CD4-positive, CD25-positive, alpha-beta regulatory T cell (primary cell): Measurements from ENCODE around the gene PDGFC. TPM values are rescaled to one million over a fixed set of nuclear protein-coding genes. Genes with fewer than 3 reads are reported as not detected.

Experiments
- ATAC-seq, 2 donors: fragments of 150-1000 bp; cut with Tn5 transposase; one replicate each; pipeline ENCODE4 v1.10.0; 2021; ENCODE audit warnings: low read depth in 2 of 2, moderate number of reproducible peaks in 2 of 2, moderate library complexity in 1 of 2
- DNase-seq, 3 donors: peaks; one replicate each; pipeline versions ENCODE4 v3.0.0 to v3.0.0-alpha.2; 2012 to 2022; ENCODE audit warnings: mixed read lengths in 1 of 3
- H3K27ac ChIP-seq: one replicate; pipeline ENCODE4 v1.7.0; 2013; ENCODE audit warnings: mild to moderate bottlenecking, low read length; ENCODE audit not compliant: insufficient read depth, poor library complexity, severe bottlenecking
- H3K27me3 ChIP-seq: one replicate; pipeline ENCODE4 v1.7.0; 2013; ENCODE audit warnings: low read length; ENCODE audit not compliant: control insufficient read depth, insufficient read depth
- H3K36me3 ChIP-seq: one replicate; pipeline ENCODE4 v1.7.0; 2013; ENCODE audit warnings: mild to moderate bottlenecking, low read length, moderate library complexity; ENCODE audit not compliant: control insufficient read depth, insufficient read depth
- H3K4me1 ChIP-seq: 2 replicates; pipeline ENCODE4 v1.7.0; 2013; ENCODE audit warnings: mild to moderate bottlenecking, low read length; ENCODE audit not compliant: insufficient read depth, control insufficient read depth, poor library complexity, severe bottlenecking
- H3K4me3 ChIP-seq: one replicate; pipeline ENCODE4 v1.7.0; 2013; ENCODE audit warnings: low read depth, mild to moderate bottlenecking, low read length, moderate library complexity
- H3K9me3 ChIP-seq, 2 experiments: 1 replicate in 1 of 2; 2 replicates in 1 of 2; pipeline ENCODE4 v1.7.0; 2013; ENCODE audit warnings: low read length in 2 of 2, mild to moderate bottlenecking in 1 of 2, moderate library complexity in 1 of 2; ENCODE audit not compliant: control insufficient read depth in 2 of 2
- H3K27ac Mint-ChIP-seq, 3 donors: one replicate each; pipeline ENCODE4 v1.8.0; 2020 to 2022; ENCODE audit warnings: mild to moderate bottlenecking in 3 of 3, mixed read lengths in 3 of 3, moderate library complexity in 2 of 3
- H3K27me3 Mint-ChIP-seq: one replicate; pipeline ENCODE4 v1.8.0; 2022; ENCODE audit warnings: mild to moderate bottlenecking, mixed read lengths
- H3K36me3 Mint-ChIP-seq: one replicate; pipeline ENCODE4 v1.8.0; 2020; ENCODE audit warnings: mixed read lengths
- H3K4me1 Mint-ChIP-seq, 4 donors: one replicate each; pipeline ENCODE4 v1.8.0; 2020 to 2022; ENCODE audit warnings: mixed read lengths in 4 of 4, mild to moderate bottlenecking in 1 of 4
- H3K4me3 Mint-ChIP-seq, 4 donors: one replicate each; pipeline ENCODE4 v1.8.0; 2020 to 2022; ENCODE audit warnings: mild to moderate bottlenecking in 4 of 4, mixed read lengths in 4 of 4, moderate library complexity in 3 of 4
- H3K9me3 Mint-ChIP-seq, 7 donors: one replicate each; pipeline ENCODE4 v1.8.0; 2020 to 2022; ENCODE audit warnings: mixed read lengths in 7 of 7, mild to moderate bottlenecking in 3 of 7, moderate library complexity in 2 of 7
- polyA plus RNA-seq, 4 donors: library from polyadenylated mRNA; unstranded; fragments of 300-500 nt; fragmentation: Illumina TruSeq; gene quantifications; one replicate each; pipeline ENCODE4 v1.2.3, GENCODE V29; 2021
- total RNA-seq: library from RNA; stranded (reverse); gene quantifications from one replicate; pipeline ENCODE4 v1.2.3, GENCODE V29; 2022

Gene PDGFC
- total and polyA plus RNA-seq, 5 donors from 2014 or later: 0.62 TPM; not detected in 4

- no peaks in the 10 kb centered on the region for H3K27me3 Mint-ChIP-seq
- H3K4me1 ChIP-seq: no peaks in the 10 kb centered on the region
These were observed 75.1 kb downstream of the PDGFC start for GRCh38 chr4:156896527-156896926.

GRCh38 chr4:156894234-156894633, 77.4 kb downstream of the PDGFC start:
- no peaks in the 10 kb centered on the region for H3K9me3 ChIP-seq
- H3K4me1 Mint-ChIP-seq: no peaks in the 10 kb centered on the region
- H3K36me3 Mint-ChIP-seq: no peaks in the 10 kb centered on the region
- ATAC-seq: no peak
- H3K4me1 ChIP-seq: no peaks in the 10 kb centered on the region
- DNase-seq: no peak
- no peak overlapping the region for H3K27ac ChIP-seq
- H3K27me3 ChIP-seq: no peaks in the 10 kb centered on the region
- no peaks in the 10 kb centered on the region for H3K27me3 Mint-ChIP-seq
- no peaks in the 10 kb centered on the region for H3K36me3 ChIP-seq
- H3K4me3 Mint-ChIP-seq: no peak overlapping the region
- no peak overlapping the region for H3K27ac Mint-ChIP-seq
- H3K4me3 ChIP-seq: no peak overlapping the region
- peaks cover 0 to 16% (median 3%) of the 10 kb centered on the region in 7 donors for H3K9me3 Mint-ChIP-seq

More at GRCh38 chr4:156896527-156896926, 75.1 kb downstream of the PDGFC start:
- Mint-ChIP-seq H3K36me3 (no peaks in the 10 kb centered on the region), H3K9me3 (peaks cover 0 to 16% (median 2%) of the 10 kb centered on the region in 7 donors), H3K27ac (no peak overlapping the region), H3K4me3 (no peak overlapping the region), H3K4me1 (no peaks in the 10 kb centered on the region)
- Histone ChIP-seq H3K27me3 (no peaks in the 10 kb centered on the region), H3K4me3 (no peak overlapping the region), H3K36me3 (no peaks in the 10 kb centered on the region), H3K9me3 (no peaks in the 10 kb centered on the region), H3K27ac (no peak overlapping the region)
- ATAC-seq (no peak), DNase-seq (no peak)

- H3K27me3 Mint-ChIP-seq: no peaks in the 10 kb centered on the region
- ATAC-seq (no peak), DNase-seq (no peak)
- no peaks in the 10 kb centered on the region for H3K36me3 Mint-ChIP-seq
- H3K4me1 Mint-ChIP-seq: no peaks in the 10 kb centered on the region
- Histone ChIP-seq H3K9me3 (no peaks in the 10 kb centered on the region), H3K4me3 (no peak overlapping the region), H3K27me3 (no peaks in the 10 kb centered on the region), H3K36me3 (no peaks in the 10 kb centered on the region), H3K4me1 (no peaks in the 10 kb centered on the region), H3K27ac (no peak overlapping the region)
- no peak overlapping the region for H3K27ac Mint-ChIP-seq
- H3K9me3 Mint-ChIP-seq: peaks cover 0 to 10% (median 3%) of the 10 kb centered on the region in 7 donors
- H3K4me3 Mint-ChIP-seq: no peak overlapping the region
These were observed 78.8 kb downstream of the PDGFC start for GRCh38 chr4:156892805-156893204.

GRCh38 chr4:156889616-156890594, 81.7 kb downstream of the PDGFC start:
- no peaks in the 10 kb centered on the region for H3K27me3 Mint-ChIP-seq
- no peak for DNase-seq
- no peaks in the 10 kb centered on the region for H3K4me1 Mint-ChIP-seq
- no peaks in the 10 kb centered on the region for H3K36me3 ChIP-seq
- no peaks in the 10 kb centered on the region for H3K4me1 ChIP-seq
- H3K27ac ChIP-seq: no peak overlapping the region
- H3K9me3 Mint-ChIP-seq: peaks cover 0 to 8% (median 0%) of the 10 kb centered on the region in 7 donors
- H3K27me3 ChIP-seq: no peaks in the 10 kb centered on the region
- no peaks in the 10 kb centered on the region for H3K9me3 ChIP-seq
- H3K27ac Mint-ChIP-seq: peak overlapping the region in 1 of 3 donors; percentile 27
- no peak overlapping the region for H3K4me3 Mint-ChIP-seq
- no peak overlapping the region for H3K4me3 ChIP-seq
- ATAC-seq: no peak
- no peaks in the 10 kb centered on the region for H3K36me3 Mint-ChIP-seq

- Mint-ChIP-seq H3K27ac (no peak overlapping the region), H3K4me1 (no peaks in the 10 kb centered on the region), H3K4me3 (no peak overlapping the region), H3K9me3 (peaks cover 0 to 8% (median 2%) of the 10 kb centered on the region in 7 donors), H3K36me3 (no peaks in the 10 kb centered on the region), H3K27me3 (no peaks in the 10 kb centered on the region)
- DNase-seq: no peak
- ATAC-seq: no peak
- Histone ChIP-seq H3K4me3 (no peak overlapping the region), H3K27ac (no peak overlapping the region), H3K36me3 (no peaks in the 10 kb centered on the region), H3K4me1 (no peaks in the 10 kb centered on the region), H3K9me3 (no peaks in the 10 kb centered on the region), H3K27me3 (no peaks in the 10 kb centered on the region)
These were observed 82.8 kb downstream of the PDGFC start for GRCh38 chr4:156888762-156889161.

- H3K36me3 Mint-ChIP-seq: no peaks in the 10 kb centered on the region
- H3K4me1 ChIP-seq: no peaks in the 10 kb centered on the region
- H3K9me3 ChIP-seq: no peaks in the 10 kb centered on the region
- ATAC-seq: no peak
- H3K9me3 Mint-ChIP-seq: peaks cover 0 to 9% (median 4%) of the 10 kb centered on the region in 7 donors
- H3K27me3 ChIP-seq: no peaks in the 10 kb centered on the region
- no peaks in the 10 kb centered on the region for H3K27me3 Mint-ChIP-seq
- no peak for DNase-seq
- H3K4me3 ChIP-seq: no peak overlapping the region
- no peaks in the 10 kb centered on the region for H3K36me3 ChIP-seq
- no peak overlapping the region for H3K27ac Mint-ChIP-seq
- H3K4me3 Mint-ChIP-seq: no peak overlapping the region
- H3K4me1 Mint-ChIP-seq: no peaks in the 10 kb centered on the region
- no peak overlapping the region for H3K27ac ChIP-seq
These were observed 85.1 kb downstream of the PDGFC start for GRCh38 chr4:156886481-156886880.

- H3K36me3 ChIP-seq: no peaks in the 10 kb centered on the region
- DNase-seq (no peak), ATAC-seq (no peak)
- H3K27me3 ChIP-seq: no peaks in the 10 kb centered on the region
- no peak overlapping the region for H3K4me3 ChIP-seq
- Mint-ChIP-seq H3K4me3 (no peak overlapping the region), H3K27me3 (no peaks in the 10 kb centered on the region), H3K4me1 (no peaks in the 10 kb centered on the region), H3K9me3 (peaks cover 0 to 11% (median 5%) of the 10 kb centered on the region in 7 donors), H3K36me3 (no peaks in the 10 kb centered on the region), H3K27ac (no peak overlapping the region)
- no peaks in the 10 kb centered on the region for H3K4me1 ChIP-seq
- no peak overlapping the region for H3K27ac ChIP-seq
- H3K9me3 ChIP-seq: no peaks in the 10 kb centered on the region
These were observed 86.2 kb downstream of the PDGFC start for GRCh38 chr4:156885374-156885773.

GRCh38 chr4:156884183-156884582, 87.4 kb downstream of the PDGFC start:
- Histone ChIP-seq H3K27ac (no peak overlapping the region), H3K27me3 (no peaks in the 10 kb centered on the region), H3K9me3 (no peaks in the 10 kb centered on the region), H3K36me3 (no peaks in the 10 kb centered on the region), H3K4me1 (no peaks in the 10 kb centered on the region), H3K4me3 (no peak overlapping the region)
- Mint-ChIP-seq H3K4me1 (no peaks in the 10 kb centered on the region), H3K27ac (no peak overlapping the region), H3K9me3 (peaks cover 0 to 11% (median 5%) of the 10 kb centered on the region in 7 donors), H3K36me3 (no peaks in the 10 kb centered on the region), H3K4me3 (no peak overlapping the region), H3K27me3 (no peaks in the 10 kb centered on the region)
- no peak for ATAC-seq
- no peak for DNase-seq
